ENCODE data around the gene PPFIBP1.

DNA sequence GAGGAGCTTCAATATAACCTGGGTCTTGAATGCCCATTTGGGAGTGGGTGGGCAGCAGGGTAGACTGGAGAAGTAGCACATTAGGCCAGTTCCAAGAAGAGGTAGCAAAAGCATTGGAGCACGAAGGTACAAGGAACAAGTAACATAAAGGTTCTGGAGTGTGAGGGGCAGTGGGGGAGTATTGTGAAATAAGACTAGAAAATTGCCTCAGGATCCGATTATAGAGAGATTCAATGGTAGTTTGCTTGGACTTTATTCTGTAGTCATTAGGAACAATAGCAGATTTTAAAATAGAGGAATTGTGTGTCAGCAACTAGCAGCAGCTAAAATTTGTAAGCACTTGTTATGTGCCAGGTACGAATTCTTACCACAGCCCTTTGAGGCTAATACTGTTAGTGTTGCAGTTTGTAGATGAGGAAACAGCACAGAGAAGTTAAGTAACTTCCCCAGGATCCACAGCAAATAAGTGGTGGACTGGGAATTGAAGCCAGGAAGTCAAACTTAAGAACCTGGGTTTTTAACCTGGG lies 61.8 kb downstream of the PPFIBP1 start:
- TF ChIP-seq EZH2 (IDR thresholded peaks at IDR 0.05) (no peak), POLR2AphosphoS5 (IDR thresholded peaks at IDR 0.05; ENCODE audit: borderline replicate concordance, low read depth, low read length) (no peak), FOXP2 (optimal IDR thresholded peaks at IDR 0.05; ENCODE audit: control extremely low read depth, extremely low read length, insufficient read depth) (no peak)

Measured in SK-N-MC (cell line).